ENCODE measurements around the gene EOGT.

Gene EOGT

GRCh38 chr3:68953816-68954444, 59.6 kb downstream of the EOGT start:
- FAIRE-seq, result no peak

GRCh38 chr3:68945225-68945624, 68.3 kb downstream of the EOGT start:
- no peak for FAIRE-seq

GRCh38 chr3:68943753-68944500, 69.6 kb downstream of the EOGT start:
- FAIRE-seq, result no peak

GRCh38 chr3:68941055-68941454, 72.4 kb downstream of the EOGT start:
- FAIRE-seq, result no peak

- no peak for FAIRE-seq
Measured at GRCh38 chr3:68936856-68937255, 76.6 kb downstream of the EOGT start.

- FAIRE-seq, result no peak
Measured at GRCh38 chr3:68935778-68936177, 77.7 kb downstream of the EOGT start.

GRCh38 chr3:68931406-68932149, 81.9 kb downstream of the EOGT start:
- no peak for FAIRE-seq
